Type B pancreatic cell (in vitro differentiated cells): ENCODE data around the gene SYT15. TPM values are rescaled to one million over a fixed set of nuclear protein-coding genes. Genes with fewer than 3 reads are reported as not detected.
A peak's percentile ranks its signal among the peaks of the same experiment; 100 is the strongest.

Experiments
- DNase-seq: peaks from one replicate; pipeline ENCODE4 v3.0.0; 2021; ENCODE audit warnings: mixed read lengths; ENCODE audit not compliant: unreplicated experiment; ENCODE audit errors: extremely low spot score
- H3K27ac Mint-ChIP-seq: 2 replicates; pipeline ENCODE4 v1.8.0; 2021; ENCODE audit warnings: mild to moderate bottlenecking, mixed read lengths
- H3K27me3 Mint-ChIP-seq: 2 replicates; pipeline ENCODE4 v1.8.0; 2021; ENCODE audit warnings: mixed read lengths
- H3K36me3 Mint-ChIP-seq: 2 replicates; pipeline ENCODE4 v1.8.0; 2021; ENCODE audit warnings: mixed read lengths
- H3K4me1 Mint-ChIP-seq: one replicate; pipeline ENCODE4 v1.8.0; 2021; ENCODE audit warnings: mixed read lengths; ENCODE audit not compliant: unreplicated experiment
- H3K4me3 Mint-ChIP-seq: 2 replicates; pipeline ENCODE4 v1.8.0; 2021; ENCODE audit warnings: mild to moderate bottlenecking, mixed read lengths
- H3K9me3 Mint-ChIP-seq: 2 replicates; pipeline ENCODE4 v1.8.0; 2021; ENCODE audit warnings: mixed read lengths
- total RNA-seq: library from RNA; stranded (reverse); gene quantifications from 2 replicates; pipeline ENCODE4 v1.2.1, GENCODE V29; 2021; ENCODE audit warnings: low replicate concordance
- TF ChIP-seq, protein P1 (sequence below): fragments of 200-600 bp; sonication (generic); conservative IDR thresholded peaks from 2 replicates; pipeline ENCODE4 v1.5.0; 2021; ENCODE audit warnings: antibody characterized with exemption, mild to moderate bottlenecking

Gene SYT15
- total RNA-seq, 1 donor from 2014 or later: 1.3 TPM

DNA sequence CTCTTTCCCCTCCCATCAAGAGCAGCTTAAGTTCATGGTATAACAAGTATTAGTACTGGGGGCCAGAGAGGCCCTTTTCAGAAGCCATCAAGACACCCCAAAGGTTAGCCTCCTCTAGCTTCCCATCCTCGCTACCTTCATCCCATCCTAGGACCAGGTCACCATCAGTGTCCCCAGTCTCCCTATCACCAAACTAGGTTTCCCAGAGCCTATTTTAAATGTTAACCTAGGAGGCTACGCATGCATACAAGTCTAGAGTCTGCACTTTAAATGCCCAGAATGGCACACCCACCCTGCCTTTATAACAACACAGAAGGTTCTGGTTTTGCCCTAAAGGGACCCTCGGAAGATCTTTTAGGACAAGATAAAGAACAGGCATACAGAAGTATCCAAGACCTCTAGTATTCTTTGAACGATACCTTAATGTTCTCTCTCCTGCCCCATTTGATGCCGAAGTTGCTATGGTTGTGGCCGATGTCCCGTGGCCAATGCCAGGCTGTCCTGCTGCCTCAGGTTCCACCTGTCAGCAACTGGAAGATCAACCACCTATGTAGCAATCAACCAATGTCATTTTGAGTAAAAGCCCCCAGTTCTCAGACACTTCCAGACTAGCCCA lies 24.7 kb upstream of the SYT15 start:
- Mint-ChIP-seq H3K9me3 (no peaks in the 10 kb centered on the region), H3K4me3 (no peak overlapping the region), H3K36me3 (no peaks in the 10 kb centered on the region), H3K4me1 (no peaks in the 10 kb centered on the region), H3K27ac (no peak overlapping the region), H3K27me3 (peaks cover 7% of the 10 kb centered on the region)
- no peak for DNase-seq
- TF ChIP-seq, protein P1, sequence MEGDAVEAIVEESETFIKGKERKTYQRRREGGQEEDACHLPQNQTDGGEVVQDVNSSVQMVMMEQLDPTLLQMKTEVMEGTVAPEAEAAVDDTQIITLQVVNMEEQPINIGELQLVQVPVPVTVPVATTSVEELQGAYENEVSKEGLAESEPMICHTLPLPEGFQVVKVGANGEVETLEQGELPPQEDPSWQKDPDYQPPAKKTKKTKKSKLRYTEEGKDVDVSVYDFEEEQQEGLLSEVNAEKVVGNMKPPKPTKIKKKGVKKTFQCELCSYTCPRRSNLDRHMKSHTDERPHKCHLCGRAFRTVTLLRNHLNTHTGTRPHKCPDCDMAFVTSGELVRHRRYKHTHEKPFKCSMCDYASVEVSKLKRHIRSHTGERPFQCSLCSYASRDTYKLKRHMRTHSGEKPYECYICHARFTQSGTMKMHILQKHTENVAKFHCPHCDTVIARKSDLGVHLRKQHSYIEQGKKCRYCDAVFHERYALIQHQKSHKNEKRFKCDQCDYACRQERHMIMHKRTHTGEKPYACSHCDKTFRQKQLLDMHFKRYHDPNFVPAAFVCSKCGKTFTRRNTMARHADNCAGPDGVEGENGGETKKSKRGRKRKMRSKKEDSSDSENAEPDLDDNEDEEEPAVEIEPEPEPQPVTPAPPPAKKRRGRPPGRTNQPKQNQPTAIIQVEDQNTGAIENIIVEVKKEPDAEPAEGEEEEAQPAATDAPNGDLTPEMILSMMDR: no peak

DNA sequence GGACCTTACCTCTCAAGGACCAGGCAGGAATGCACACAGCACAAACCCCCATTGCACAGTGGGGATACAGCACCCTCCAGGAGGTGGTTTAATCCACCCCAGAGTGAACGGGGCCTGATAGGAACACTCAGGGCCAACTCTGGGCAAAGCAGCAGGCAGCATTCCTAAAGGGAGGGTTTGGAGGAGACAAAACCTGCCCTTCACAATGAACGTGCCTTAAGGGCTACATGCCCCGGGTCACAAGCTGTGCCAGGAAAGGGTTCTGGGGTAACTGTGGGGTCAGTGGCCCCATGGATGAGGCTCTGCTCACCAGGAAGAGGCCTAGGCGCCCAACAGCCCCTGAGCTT lies 23.6 kb upstream of the SYT15 start:
- Mint-ChIP-seq H3K9me3 (no peaks in the 10 kb centered on the region), H3K27me3 (peaks cover 7% of the 10 kb centered on the region), H3K4me3 (no peak overlapping the region), H3K36me3 (no peaks in the 10 kb centered on the region), H3K27ac (no peak overlapping the region), H3K4me1 (no peaks in the 10 kb centered on the region)
- no peak for DNase-seq
- TF ChIP-seq, protein P1: no peak

DNA sequence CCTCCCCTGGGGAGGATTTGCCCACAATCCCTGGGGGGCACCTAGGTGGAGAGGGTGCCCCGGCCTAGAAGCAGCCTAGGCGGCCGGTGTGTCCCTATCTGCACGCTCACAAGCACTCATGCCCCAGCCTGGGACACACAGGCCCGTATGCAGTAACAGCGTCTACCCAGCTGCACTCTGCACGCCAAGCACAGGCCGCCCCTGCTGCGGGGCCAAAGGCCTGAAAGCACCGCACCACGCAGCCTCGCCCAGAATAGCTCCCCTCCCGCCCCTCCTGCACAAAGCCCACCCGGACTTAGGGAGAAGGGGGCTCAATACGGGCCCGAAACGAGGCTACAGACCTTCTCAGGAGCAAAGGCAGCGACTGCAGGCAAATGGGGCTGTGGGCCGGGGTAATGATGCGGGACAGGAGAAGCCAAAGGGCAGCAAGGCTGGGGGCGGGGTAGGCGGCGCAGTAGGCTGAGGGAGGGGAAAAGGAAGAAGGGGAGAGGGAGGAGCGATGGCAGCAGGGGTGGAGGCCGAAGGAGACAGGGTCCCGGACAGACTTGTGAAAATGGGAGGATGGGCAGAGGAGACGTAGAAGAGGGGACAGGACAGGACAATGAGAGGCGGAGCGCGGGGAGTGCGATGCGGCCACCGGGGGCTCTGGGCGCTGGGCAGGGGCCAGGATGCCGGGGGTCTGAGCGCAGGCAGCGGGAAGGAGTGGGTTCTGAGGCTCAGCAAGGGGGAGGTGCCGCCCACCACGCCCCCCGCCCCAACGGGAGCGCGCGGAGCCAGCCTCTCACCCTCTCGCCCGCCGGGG lies 23.0 kb upstream of the SYT15 start:
- H3K9me3 Mint-ChIP-seq: no peaks in the 10 kb centered on the region
- H3K36me3 Mint-ChIP-seq: no peaks in the 10 kb centered on the region
- no peak overlapping the region for H3K27ac Mint-ChIP-seq
- no peak overlapping the region for H3K4me3 Mint-ChIP-seq
- peak; percentile 80 for DNase-seq
- H3K27me3 Mint-ChIP-seq: peaks cover 7% of the 10 kb centered on the region
- TF ChIP-seq, protein P1: no peak
- H3K4me1 Mint-ChIP-seq: no peaks in the 10 kb centered on the region

DNA sequence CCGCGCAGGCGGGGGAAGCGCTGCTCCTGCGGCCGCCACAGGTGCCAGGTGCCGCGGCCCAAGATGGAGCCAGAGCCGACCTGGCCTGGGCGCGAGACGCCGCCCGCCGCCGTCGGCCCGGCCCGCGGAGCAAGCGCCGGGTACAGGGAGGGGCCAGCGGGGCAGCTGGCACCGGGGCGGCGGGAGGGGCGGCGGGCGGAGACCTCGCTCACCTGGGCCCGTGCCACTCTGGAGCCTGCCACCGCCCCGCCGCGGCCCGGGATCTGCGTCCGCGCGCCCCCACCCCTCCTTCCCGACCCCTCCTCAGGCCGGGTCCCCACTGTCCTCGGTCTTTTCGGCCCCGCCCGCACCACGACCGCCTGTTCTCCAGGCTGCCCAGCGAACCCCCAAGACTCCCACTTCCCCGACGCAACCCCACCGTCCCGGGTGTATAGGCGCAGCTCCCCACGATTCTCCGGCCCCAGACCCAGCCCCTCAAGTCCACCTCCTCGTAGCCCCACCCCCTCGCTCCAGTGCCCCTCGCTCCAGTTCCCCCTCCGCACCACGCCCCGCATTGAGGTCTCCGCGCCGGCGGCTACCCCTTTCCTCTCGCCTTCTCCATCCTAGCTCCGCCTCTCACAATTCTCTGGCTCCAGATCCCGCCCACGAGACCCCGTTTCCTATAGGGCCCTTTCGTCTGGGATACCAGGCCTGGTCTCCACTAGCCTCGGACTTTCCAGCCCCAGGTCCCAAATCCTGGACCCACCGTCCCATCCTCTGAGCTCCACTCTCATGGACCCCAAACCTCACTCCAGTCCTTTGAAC lies 22.2 kb upstream of the SYT15 start, which contains the start of gene GPRIN2:
Gene GPRIN2, minus strand, starts transcription at position 144 of the 804 bp plus-strand sequence. CDS start 5,922 bp downstream, outside the sequence.
- peak within 1 kb of the TSS; percentile 90 for H3K4me3 Mint-ChIP-seq
- peak; percentile 77 for DNase-seq
- peak within 1 kb of the TSS; percentile 54 for H3K27ac Mint-ChIP-seq
- H3K36me3 Mint-ChIP-seq: no peaks in the 10 kb centered on the region
- TF ChIP-seq, protein P1: no peak
- H3K27me3 Mint-ChIP-seq: peaks cover 7% of the 10 kb centered on the region
- no peaks in the 10 kb centered on the region for H3K4me1 Mint-ChIP-seq
- H3K9me3 Mint-ChIP-seq: no peaks in the 10 kb centered on the region

DNA sequence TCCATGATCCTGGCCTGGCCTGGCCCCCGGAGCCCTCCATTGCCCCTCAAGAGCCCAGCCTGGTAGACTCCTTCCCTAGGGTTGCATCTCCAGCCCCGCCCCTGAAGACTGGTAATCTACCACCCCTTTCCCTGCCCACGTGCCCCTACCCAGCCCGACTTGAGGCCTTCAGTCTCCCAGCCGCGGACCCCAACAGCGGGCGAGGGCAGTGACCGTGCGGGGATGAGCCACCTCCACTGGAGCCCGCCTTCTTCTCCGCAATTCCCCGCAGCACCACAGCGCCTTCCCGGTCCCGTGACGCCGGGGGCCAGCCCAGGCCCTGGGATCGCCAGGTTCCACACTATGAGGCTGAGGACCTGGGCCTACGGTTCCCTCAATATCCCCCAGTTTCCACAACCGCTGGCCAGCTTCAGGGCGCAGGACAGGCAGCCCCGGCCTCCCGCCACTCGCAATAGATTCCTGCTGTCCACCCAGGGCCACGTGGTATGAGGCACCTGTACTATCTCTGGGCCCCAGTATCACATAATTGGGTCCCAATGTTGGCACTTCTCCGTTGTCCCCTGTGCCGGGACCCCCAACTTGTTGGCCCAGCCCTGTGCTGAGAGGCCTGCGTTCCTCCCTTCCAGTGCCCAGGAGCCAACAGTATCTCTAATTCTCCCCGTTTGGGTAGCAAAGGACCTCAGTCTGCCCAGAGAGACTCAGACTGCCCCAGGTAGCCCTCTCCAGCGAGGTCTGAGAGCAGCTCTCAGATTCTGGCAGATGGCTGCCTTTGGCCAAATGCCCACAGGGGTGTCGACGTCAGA lies 21.4 kb upstream of the SYT15 start:
- H3K27me3 Mint-ChIP-seq: peaks cover 7% of the 10 kb centered on the region
- DNase-seq: peak; percentile 78
- H3K27ac Mint-ChIP-seq: peak overlapping the region; percentile 54
- no peaks in the 10 kb centered on the region for H3K9me3 Mint-ChIP-seq
- no peaks in the 10 kb centered on the region for H3K36me3 Mint-ChIP-seq
- TF ChIP-seq, protein P1: no peak
- peak overlapping the region; percentile 90 for H3K4me3 Mint-ChIP-seq
- H3K4me1 Mint-ChIP-seq: no peaks in the 10 kb centered on the region
